Peyer's patch (tissue), 4 donors: ENCODE data around the gene SMAD4.

ENCODE experiments used
- POLR2A ChIP-seq, 2 donors: fragments of 450-650 bp; IDR thresholded peaks; one replicate each; pipeline ENCODE4 v1.5.1; 2017; ENCODE audit warnings: antibody characterized with exemption in 2 of 2, mild to moderate bottlenecking in 2 of 2, moderate library complexity in 2 of 2
- TF ChIP-seq, protein P1 (sequence below), 6 experiments: fragments of 450-650 bp in 4 of 6; fragments of 200-600 bp in 2 of 6; sonication (generic) in 1 of 6; IDR thresholded peaks; one replicate each; pipeline ENCODE4 v1.5.1; 2017 to 2019; ENCODE audit warnings: antibody characterized with exemption in 6 of 6, mild to moderate bottlenecking in 3 of 6, moderate library complexity in 1 of 6

GRCh38 chr18:51128533-51128932 is 98.5 kb downstream of the SMAD4 start:
- TF ChIP-seq, protein P1, sequence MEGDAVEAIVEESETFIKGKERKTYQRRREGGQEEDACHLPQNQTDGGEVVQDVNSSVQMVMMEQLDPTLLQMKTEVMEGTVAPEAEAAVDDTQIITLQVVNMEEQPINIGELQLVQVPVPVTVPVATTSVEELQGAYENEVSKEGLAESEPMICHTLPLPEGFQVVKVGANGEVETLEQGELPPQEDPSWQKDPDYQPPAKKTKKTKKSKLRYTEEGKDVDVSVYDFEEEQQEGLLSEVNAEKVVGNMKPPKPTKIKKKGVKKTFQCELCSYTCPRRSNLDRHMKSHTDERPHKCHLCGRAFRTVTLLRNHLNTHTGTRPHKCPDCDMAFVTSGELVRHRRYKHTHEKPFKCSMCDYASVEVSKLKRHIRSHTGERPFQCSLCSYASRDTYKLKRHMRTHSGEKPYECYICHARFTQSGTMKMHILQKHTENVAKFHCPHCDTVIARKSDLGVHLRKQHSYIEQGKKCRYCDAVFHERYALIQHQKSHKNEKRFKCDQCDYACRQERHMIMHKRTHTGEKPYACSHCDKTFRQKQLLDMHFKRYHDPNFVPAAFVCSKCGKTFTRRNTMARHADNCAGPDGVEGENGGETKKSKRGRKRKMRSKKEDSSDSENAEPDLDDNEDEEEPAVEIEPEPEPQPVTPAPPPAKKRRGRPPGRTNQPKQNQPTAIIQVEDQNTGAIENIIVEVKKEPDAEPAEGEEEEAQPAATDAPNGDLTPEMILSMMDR (IDR thresholded peaks at IDR 0.05): no peak
- TF ChIP-seq POLR2A (IDR thresholded peaks at IDR 0.05): no peak
